AG09309 (cell line): Measurements from ENCODE around the gene DEFB132.
A peak's percentile ranks its signal among the peaks of the same experiment; 100 is the strongest.

Experiments
- DNase-seq: peaks from one replicate; pipeline ENCODE4 v3.0.0-alpha.2; 2010; ENCODE audit warnings: low read depth
- H3K4me3 ChIP-seq: 2 replicates; pipeline ENCODE4 v1.5.1; 2011; ENCODE audit warnings: mild to moderate bottlenecking, low read depth, low read length, moderate library complexity; ENCODE audit not compliant: control insufficient read depth
- CTCF ChIP-seq: IDR thresholded peaks from 2 replicates; pipeline ENCODE4 v1.5.1; 2011; ENCODE audit warnings: mild to moderate bottlenecking, low read depth, low read length, inconsistent platforms; ENCODE audit not compliant: insufficient read depth, control insufficient read depth; ENCODE audit errors: missing control alignments

Gene DEFB132

GRCh38 chr20:278607-279571, 21.4 kb downstream of the DEFB132 start:
- H3K4me3 ChIP-seq, result no peak overlapping the region
- DNase-seq, result no peak
- TF ChIP-seq CTCF, result no peak

GRCh38 chr20:284172-284571, 26.6 kb downstream of the DEFB132 start:
- no peak for DNase-seq
- TF ChIP-seq CTCF, result no peak
- no peak overlapping the region for H3K4me3 ChIP-seq

- no peak for TF ChIP-seq CTCF
- DNase-seq, result no peak
- H3K4me3 ChIP-seq, result no peak overlapping the region
These were observed 29.0 kb downstream of the DEFB132 start for GRCh38 chr20:286508-286907.

GRCh38 chr20:288956-289692, 31.6 kb downstream of the DEFB132 start:
- no peak for DNase-seq
- H3K4me3 ChIP-seq, result no peak overlapping the region
- no peak for TF ChIP-seq CTCF

- no peak for DNase-seq
These were observed 32.2 kb downstream of the DEFB132 start for GRCh38 chr20:289693-290083.

More at GRCh38 chr20:289693-290083, 32.2 kb downstream of the DEFB132 start:
- TF ChIP-seq CTCF, result no peak
- H3K4me3 ChIP-seq, result peak overlapping the region; percentile 96
